ENCODE results near the gene CHDH.

Gene CHDH

DNA sequence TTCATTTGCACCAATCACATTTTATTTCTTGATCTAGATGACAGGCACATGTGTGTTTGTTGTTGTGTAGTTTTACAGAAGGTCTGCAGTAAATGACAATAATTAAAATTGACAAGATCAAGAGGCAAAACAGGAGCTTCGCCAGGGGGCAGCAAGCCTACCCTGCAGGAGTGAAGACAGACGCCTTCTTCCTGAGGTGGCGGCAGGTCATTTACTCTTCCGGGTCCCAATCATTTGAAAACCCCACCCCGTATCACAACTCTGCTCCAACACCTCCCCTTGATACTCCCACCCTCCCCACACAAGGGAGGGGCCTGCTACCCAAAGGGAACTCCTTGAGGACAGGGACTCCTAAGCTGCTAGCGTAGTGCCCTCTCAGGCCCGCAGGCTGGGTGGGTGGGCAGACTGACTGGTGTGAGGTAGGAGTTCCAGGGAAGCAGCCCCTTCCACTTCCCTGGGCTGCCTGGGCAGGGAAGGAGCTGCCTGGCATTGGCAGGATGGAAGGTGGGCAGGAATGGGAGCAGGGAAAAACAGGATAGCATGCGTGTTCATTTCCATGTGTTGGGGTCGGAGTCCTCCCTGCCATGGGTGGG is 13.1 kb downstream of the CHDH start:
- TF ChIP-seq YY1 (IDR thresholded peaks at IDR 0.05; ENCODE audit: insufficient read depth, insufficient read length) = no peak
- no peak for TF ChIP-seq ZNF274 (IDR thresholded peaks at IDR 0.05; ENCODE audit: low read depth, low read length)
- no peak for TF ChIP-seq SUZ12 (IDR thresholded peaks at IDR 0.05; ENCODE audit: extremely low read depth, insufficient read depth, insufficient read length)
- no peak overlapping the region for H3K4me3 ChIP-seq (ENCODE audit: insufficient read length, low read depth)
- H3K4me1 ChIP-seq (ENCODE audit: insufficient read depth, insufficient read length) = no peaks in the 10 kb centered on the region
- DNase-seq (ENCODE audit: low read depth, low spot score) = no peak
- H3K27me3 ChIP-seq (ENCODE audit: insufficient read depth, insufficient read length) = no peaks in the 10 kb centered on the region
- H3K36me3 ChIP-seq (ENCODE audit: insufficient read depth, insufficient read length, low read length) = peaks cover 14% of the 10 kb centered on the region
- H3K9ac ChIP-seq (ENCODE audit: insufficient read length, low read depth) = no peak overlapping the region
- no peaks in the 10 kb centered on the region for H3K9me3 ChIP-seq (ENCODE audit: insufficient read depth, low read length)

DNA sequence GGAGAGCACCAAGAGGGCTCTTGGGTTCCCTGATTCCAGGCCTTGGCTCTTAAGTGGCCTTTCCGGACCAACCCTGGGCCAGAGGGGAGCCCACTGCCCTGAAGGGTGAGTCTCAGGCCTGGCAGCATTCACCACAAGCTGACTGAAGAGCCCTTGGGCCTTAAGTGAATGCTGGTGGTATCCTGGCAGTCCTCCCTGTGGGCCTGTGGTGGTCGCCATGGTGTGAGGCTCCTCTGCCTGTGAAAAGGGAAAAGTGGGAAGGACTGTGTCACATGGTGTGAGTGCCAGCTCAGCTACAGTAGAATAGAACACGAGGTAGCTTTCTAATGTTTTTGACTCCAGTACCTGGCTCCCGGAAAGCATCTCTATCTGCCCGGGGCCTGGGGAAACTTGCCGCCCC is 15.3 kb downstream of the CHDH start:
- TF ChIP-seq SUZ12 (IDR thresholded peaks at IDR 0.05; ENCODE audit: extremely low read depth, insufficient read depth, insufficient read length) (no peak), ZNF274 (IDR thresholded peaks at IDR 0.05; ENCODE audit: low read depth, low read length) (no peak), YY1 (IDR thresholded peaks at IDR 0.05; ENCODE audit: insufficient read depth, insufficient read length) (no peak)
- Histone ChIP-seq H3K27me3 (ENCODE audit: insufficient read depth, insufficient read length) (no peaks in the 10 kb centered on the region), H3K36me3 (ENCODE audit: insufficient read depth, insufficient read length, low read length) (peaks cover 7% of the 10 kb centered on the region), H3K9me3 (ENCODE audit: insufficient read depth, low read length) (no peaks in the 10 kb centered on the region), H3K9ac (ENCODE audit: insufficient read length, low read depth) (no peak overlapping the region), H3K4me1 (ENCODE audit: insufficient read depth, insufficient read length) (no peaks in the 10 kb centered on the region), H3K4me3 (ENCODE audit: insufficient read length, low read depth) (no peak overlapping the region)
- no peak for DNase-seq (ENCODE audit: low read depth, low spot score)

DNA sequence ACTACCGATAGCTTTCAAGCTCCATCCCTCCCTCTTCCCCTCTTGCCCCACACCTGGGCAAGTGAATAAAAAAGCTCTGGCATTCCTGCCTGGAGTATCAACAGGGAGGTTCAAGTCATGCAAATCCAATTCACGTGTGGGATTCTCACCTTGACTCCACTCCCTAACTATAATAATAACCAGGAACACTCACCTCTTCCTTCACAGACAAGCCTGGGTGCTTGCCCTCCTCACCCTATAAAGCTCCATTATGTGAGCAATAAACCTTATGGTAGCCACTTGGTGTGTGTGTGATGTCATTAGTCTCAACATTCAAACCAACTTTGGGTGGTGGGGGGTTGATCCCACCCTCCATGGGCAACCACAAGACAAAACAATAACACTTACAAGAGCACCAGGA is 16.6 kb downstream of the CHDH start:
- no peaks in the 10 kb centered on the region for H3K9me3 ChIP-seq (ENCODE audit: insufficient read depth, low read length)
- no peak for DNase-seq (ENCODE audit: low read depth, low spot score)
- TF ChIP-seq YY1 (IDR thresholded peaks at IDR 0.05; ENCODE audit: insufficient read depth, insufficient read length) (no peak), ZNF274 (IDR thresholded peaks at IDR 0.05; ENCODE audit: low read depth, low read length) (no peak), SUZ12 (IDR thresholded peaks at IDR 0.05; ENCODE audit: extremely low read depth, insufficient read depth, insufficient read length) (no peak)
- H3K27me3 ChIP-seq (ENCODE audit: insufficient read depth, insufficient read length) = no peaks in the 10 kb centered on the region
- H3K4me1 ChIP-seq (ENCODE audit: insufficient read depth, insufficient read length) = no peaks in the 10 kb centered on the region
- no peak overlapping the region for H3K9ac ChIP-seq (ENCODE audit: insufficient read length, low read depth)
- peaks cover 6% of the 10 kb centered on the region for H3K36me3 ChIP-seq (ENCODE audit: insufficient read depth, insufficient read length, low read length)
- H3K4me3 ChIP-seq (ENCODE audit: insufficient read length, low read depth) = no peak overlapping the region

DNA sequence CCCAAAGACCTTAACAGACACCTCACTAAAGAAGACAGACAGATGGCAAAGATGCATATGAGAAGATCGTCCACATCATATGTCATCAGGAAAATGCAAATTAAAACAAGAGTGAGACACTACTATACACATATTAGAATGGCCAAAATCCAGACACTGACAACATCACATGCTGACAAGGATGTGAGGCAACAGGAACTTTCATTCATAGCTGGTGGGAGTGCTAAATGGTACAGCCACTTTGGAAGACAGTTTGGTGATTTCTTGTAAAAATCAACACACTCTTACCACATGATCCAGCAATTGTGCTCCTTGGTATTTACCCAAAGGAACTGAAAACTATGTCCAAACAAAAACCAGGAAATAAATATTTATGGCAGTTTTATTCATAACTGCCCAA is 17.6 kb downstream of the CHDH start:
- Histone ChIP-seq H3K9ac (ENCODE audit: insufficient read length, low read depth) (no peak overlapping the region), H3K9me3 (ENCODE audit: insufficient read depth, low read length) (no peaks in the 10 kb centered on the region), H3K36me3 (ENCODE audit: insufficient read depth, insufficient read length, low read length) (peaks cover 6% of the 10 kb centered on the region), H3K4me3 (ENCODE audit: insufficient read length, low read depth) (no peak overlapping the region), H3K4me1 (ENCODE audit: insufficient read depth, insufficient read length) (no peaks in the 10 kb centered on the region), H3K27me3 (ENCODE audit: insufficient read depth, insufficient read length) (no peaks in the 10 kb centered on the region)
- no peak for TF ChIP-seq YY1 (IDR thresholded peaks at IDR 0.05; ENCODE audit: insufficient read depth, insufficient read length)
- DNase-seq (ENCODE audit: low read depth, low spot score) = no peak

DNA sequence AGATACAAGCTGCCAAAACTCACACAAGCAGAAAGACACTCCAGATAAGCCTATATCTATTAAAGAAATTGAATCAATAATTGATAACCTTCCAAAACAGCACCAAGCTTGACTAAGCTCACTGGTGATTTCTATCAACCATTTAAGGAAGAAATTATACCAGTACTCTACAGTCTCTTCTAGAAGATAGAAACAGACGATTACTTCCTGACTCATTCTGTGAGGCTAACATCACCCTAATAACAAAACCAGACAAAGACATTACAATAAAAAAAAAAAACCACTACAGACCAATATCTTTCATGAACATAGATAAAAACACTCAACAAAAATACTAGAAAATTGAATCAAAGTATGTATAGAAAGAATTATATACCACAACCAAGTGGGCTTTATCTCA is 20.2 kb downstream of the CHDH start:
- Histone ChIP-seq H3K9ac (ENCODE audit: insufficient read length, low read depth) (no peak overlapping the region), H3K9me3 (ENCODE audit: insufficient read depth, low read length) (no peaks in the 10 kb centered on the region), H3K4me1 (ENCODE audit: insufficient read depth, insufficient read length) (no peaks in the 10 kb centered on the region), H3K27me3 (ENCODE audit: insufficient read depth, insufficient read length) (no peaks in the 10 kb centered on the region), H3K36me3 (ENCODE audit: insufficient read depth, insufficient read length, low read length) (peaks cover 25% of the 10 kb centered on the region), H3K4me3 (ENCODE audit: insufficient read length, low read depth) (no peak overlapping the region)
- no peak for DNase-seq (ENCODE audit: low read depth, low spot score)
- TF ChIP-seq SUZ12 (IDR thresholded peaks at IDR 0.05; ENCODE audit: extremely low read depth, insufficient read depth, insufficient read length) (no peak), YY1 (IDR thresholded peaks at IDR 0.05; ENCODE audit: insufficient read depth, insufficient read length) (no peak), ZNF274 (IDR thresholded peaks at IDR 0.05; ENCODE audit: low read depth, low read length) (no peak)

DNA sequence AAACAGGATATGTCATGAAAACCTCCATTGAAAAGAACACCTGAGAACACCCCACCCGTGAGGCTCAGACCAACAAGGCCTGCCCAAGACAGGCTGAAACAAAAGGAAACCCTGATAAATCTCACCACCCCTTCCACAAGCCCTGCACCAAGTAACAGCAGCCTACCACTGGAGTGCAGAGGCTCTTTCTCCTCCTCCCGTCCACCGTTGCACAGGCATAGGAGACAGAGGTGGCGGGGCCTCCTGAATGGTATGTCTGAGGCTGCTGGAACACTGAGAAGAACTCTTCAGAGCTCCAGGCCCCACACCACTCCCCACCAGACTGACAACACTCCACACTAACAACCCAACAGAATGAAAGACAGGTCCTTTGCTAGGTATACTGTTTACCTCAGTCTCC is 21.4 kb downstream of the CHDH start:
- H3K4me3 ChIP-seq (ENCODE audit: insufficient read length, low read depth) = no peak overlapping the region
- no peak for DNase-seq (ENCODE audit: low read depth, low spot score)
- no peaks in the 10 kb centered on the region for H3K4me1 ChIP-seq (ENCODE audit: insufficient read depth, insufficient read length)
- H3K36me3 ChIP-seq (ENCODE audit: insufficient read depth, insufficient read length, low read length) = peaks cover 35% of the 10 kb centered on the region
- TF ChIP-seq SUZ12 (IDR thresholded peaks at IDR 0.05; ENCODE audit: extremely low read depth, insufficient read depth, insufficient read length) (no peak), ZNF274 (IDR thresholded peaks at IDR 0.05; ENCODE audit: low read depth, low read length) (no peak), YY1 (IDR thresholded peaks at IDR 0.05; ENCODE audit: insufficient read depth, insufficient read length) (no peak)
- no peaks in the 10 kb centered on the region for H3K9me3 ChIP-seq (ENCODE audit: insufficient read depth, low read length)
- H3K27me3 ChIP-seq (ENCODE audit: insufficient read depth, insufficient read length) = no peaks in the 10 kb centered on the region
- no peak overlapping the region for H3K9ac ChIP-seq (ENCODE audit: insufficient read length, low read depth)

DNA sequence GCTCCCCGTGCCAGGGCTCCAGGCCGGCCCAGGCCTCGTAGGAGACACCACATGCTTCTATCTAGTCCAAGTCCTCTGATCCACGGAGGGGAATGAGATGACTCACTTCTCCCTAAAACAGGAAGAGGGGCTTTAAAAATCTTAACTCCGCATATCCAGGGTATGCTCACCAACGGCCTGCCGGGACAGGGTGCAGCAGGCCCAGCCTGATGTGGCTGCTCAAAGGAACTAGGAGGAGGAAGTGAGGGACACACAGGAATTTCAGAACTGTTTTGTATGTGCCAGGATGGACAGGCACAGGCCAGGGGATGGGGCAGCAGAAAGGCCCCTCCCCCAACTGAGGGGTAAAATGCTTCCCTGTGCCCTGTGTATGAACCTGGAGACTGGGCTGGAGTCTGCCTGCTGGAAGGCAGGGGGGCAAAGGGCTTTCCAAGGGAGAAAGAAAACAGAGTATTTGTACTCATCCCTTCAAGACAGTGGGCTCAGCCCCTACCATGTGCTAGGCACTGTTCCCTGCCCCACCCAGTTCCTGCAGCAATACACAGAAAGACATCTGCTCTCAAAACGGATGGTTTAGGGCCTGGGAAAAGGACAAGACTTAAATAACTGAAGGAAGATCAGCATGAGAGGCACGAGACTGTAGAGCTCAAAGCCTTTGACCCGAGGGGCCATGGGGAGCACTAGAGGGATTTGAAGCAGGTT is 22.1 kb downstream of the CHDH start:
- Histone ChIP-seq H3K27me3 (ENCODE audit: insufficient read depth, insufficient read length) (no peaks in the 10 kb centered on the region), H3K36me3 (ENCODE audit: insufficient read depth, insufficient read length, low read length) (peaks cover 38% of the 10 kb centered on the region), H3K4me3 (ENCODE audit: insufficient read length, low read depth) (no peak overlapping the region), H3K9ac (ENCODE audit: insufficient read length, low read depth) (no peak overlapping the region), H3K4me1 (ENCODE audit: insufficient read depth, insufficient read length) (no peaks in the 10 kb centered on the region), H3K9me3 (ENCODE audit: insufficient read depth, low read length) (no peaks in the 10 kb centered on the region)
- TF ChIP-seq ZNF274 (IDR thresholded peaks at IDR 0.05; ENCODE audit: low read depth, low read length) = no peak
- TF ChIP-seq YY1 (IDR thresholded peaks at IDR 0.05; ENCODE audit: insufficient read depth, insufficient read length) = no peak
- DNase-seq (ENCODE audit: low read depth, low spot score) = no peak
